Erythroblast (primary cell): ENCODE data around the gene PKM.

Source experiments
- GATA1 ChIP-seq: IDR thresholded peaks from 2 replicates; pipeline ENCODE4 v1.6.1; 2011; ENCODE audit warnings: low read depth, mild to moderate bottlenecking, control low read depth, low read length, moderate library complexity
- POLR2A ChIP-seq: IDR thresholded peaks from 2 replicates; pipeline ENCODE4 v1.6.1; 2011; ENCODE audit warnings: mild to moderate bottlenecking, low read length

DNA sequence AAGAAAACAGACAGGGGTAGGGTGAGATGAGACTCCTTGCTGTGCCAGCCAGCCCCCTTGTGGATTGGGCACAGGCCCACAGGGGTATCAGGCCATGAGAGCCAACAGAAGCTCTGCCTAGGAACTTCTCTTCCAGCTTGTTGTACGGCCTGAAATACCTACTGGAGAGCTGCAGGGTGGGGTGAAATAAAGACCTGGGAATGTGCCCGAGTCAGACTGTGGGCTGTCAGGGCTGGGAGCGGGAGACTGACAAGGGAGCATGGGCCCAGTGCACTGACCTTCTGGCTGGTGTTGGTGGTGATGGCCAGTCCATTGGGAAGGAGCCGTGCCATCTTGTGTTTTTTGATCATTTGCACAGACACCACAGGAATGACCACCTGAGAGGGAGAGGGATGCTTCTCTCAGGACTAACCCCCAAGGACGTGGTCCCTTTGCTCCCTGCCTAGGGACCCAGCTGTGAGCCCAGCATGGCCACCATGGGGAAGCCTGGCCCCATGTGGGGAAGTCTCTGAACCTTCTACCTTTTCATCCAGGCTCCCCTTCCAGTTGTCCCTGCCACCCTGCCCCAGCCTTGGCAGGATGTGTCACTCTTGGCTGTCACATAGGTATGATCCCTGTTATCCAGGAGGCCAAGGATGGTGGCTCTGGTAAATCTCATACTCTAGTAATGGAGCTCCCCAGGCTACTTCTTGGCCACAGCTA, 64.1 kb downstream of the PKM start:
- TF ChIP-seq POLR2A (no peak), GATA1 (no peak)
